GM21619 (cell line): ENCODE measurements around the gene COPS2.
A peak's percentile ranks its signal among the peaks of the same experiment; 100 is the strongest.

Source experiments
- ATAC-seq: cut with Tn5 transposase; IDR thresholded peaks from one replicate; pipeline ENCODE4 v1.9.1; 2021; ENCODE audit not compliant: unreplicated experiment

Gene COPS2

GRCh38 chr15:49163678-49164077, 8.3 kb upstream of the COPS2 start:
- ATAC-seq, result no peak

DNA sequence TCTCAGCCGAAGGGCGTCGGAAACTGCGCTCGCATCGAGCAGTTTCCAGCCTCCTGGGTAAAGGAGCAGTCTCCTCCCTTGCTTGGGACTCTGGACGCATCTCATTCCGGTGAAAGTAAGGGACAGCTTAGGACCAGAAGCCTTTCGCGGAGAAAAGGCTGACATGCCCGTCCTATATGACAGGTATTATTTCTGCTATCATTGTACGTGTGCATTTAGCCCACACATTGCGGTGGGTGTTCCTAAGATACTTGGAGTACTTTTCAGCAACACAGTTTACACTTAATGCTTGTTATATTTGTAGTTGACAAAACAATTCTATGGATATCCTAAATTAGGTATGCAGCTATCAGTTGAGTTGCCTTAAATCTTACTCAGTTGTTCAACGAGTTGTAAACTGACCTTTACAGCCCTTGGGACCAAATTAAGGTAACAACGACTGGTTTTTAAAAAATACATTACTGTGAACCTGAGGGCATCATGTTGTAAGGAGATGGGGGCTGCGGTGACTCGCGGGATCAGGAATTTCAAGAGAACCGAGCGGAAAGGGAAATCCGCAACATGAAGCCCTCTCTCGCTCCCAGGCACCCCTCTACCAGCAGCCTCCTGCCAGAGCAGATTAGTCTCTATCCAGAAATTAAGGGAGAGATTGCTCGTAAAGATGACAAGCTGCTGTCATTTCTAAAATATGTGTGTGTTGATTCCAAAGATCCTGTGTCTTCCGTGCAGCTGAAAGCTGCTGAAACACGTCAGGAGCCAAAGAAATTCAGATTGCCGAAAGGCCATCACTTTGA, 632 bp upstream of the COPS2 start:
- peak; percentile 19 for ATAC-seq

GRCh38 chr15:49154799-49155109, 645 bp downstream of the COPS2 start:
- no peak for ATAC-seq

DNA sequence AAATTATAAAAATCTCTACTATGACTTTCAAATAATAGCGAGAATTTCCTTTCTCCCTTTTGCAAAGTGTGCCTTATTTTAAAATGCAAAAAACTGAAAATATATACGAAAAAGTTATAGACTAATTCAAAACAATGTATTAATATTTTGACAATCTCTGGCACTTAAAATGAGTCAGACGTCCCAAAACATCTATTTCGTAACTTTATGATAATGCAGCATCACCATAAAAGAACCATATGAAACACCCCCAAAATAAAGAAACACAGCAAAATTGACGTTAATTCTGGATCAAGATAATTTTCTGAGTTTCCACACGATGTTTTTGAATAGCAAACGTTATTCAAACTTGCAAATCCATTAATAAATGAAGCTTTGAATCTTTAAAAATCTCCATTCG, 1.0 kb downstream of the COPS2 start:
- ATAC-seq, result no peak

DNA sequence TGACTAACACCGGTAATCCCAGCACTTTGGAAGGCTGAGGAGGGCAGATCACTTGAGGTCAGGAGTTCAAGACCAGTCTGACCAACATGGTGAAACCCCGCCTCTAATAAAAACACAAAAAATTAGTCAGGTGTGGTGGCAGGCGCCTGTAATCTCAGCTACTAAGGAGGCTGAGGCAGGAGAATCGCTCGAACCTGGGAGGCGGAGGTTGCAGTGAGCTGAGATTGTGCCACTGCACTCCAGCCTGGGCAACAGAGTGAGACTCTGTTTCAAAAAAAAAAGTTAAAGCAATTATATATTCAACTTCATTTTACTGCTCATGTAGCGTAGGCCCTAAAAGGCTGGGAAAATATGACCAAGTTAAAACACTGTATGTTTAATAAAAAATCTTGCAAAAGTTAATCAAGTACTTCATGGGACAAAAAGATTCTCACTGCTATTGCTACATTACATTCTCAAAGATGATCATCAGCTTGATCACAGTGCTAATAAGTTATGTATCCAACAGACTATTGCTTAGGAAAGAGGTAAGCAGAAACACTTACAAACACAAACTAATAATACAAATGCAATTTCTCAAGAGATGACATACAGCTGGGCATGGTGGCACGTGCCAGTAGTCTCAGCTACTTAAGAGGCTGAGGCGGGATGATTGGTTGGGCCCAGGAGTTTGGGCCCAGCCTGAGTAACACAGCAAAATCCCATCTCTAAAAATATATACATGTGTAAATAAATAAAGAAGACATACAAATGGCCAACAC, 2.7 kb downstream of the COPS2 start:
- no peak for ATAC-seq

- ATAC-seq, result no peak
Observed at GRCh38 chr15:49151831-49152230, 3.6 kb downstream of the COPS2 start.

GRCh38 chr15:49148727-49149126, 6.7 kb downstream of the COPS2 start:
- no peak for ATAC-seq

- no peak for ATAC-seq
Observed at GRCh38 chr15:49148298-49148697, 7.1 kb downstream of the COPS2 start.

DNA sequence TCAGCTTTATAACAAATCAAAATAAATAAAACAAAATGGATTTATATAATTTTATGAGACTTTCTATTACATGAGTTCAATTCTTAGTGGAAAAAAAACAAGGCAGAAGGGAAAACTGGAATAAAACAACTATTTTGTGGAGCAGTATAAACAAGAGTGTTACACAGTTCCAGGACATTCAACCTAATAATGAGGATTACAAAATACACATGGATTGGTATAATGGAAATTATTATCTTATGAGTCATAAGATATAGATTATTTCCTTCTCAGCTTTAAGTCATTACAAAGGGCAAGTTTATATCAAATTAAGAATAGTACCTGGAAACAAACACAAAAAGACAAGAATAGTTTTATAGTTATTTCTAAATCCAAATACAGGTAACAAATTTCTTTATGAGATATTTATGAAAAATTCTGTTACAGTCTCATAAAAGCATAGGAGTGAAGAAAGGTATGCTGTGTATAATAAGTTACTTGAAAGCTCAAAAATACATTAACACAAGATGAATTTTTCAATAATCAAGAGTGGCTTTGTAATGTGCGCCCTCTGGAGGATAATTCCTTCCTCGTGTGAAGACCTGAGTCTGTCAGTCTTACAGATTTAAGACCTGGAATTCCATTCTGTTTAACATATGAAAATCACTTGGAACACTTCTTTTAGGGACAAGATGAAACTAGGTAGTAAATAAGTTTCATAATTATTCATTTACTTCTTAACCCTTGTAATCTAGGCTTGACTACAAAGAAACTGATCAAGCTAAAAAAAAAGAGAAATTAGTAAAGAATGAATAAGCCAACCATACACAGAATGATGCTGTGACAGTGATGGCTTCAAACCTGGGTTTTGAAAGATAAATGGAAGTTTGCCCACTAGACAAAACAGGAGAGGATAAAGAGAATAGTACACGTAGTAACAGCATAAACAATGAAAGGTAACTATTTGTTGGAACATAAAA, 9.5 kb downstream of the COPS2 start:
- ATAC-seq, result no peak

- ATAC-seq, result no peak
Observed at GRCh38 chr15:49137861-49138260, 17.5 kb downstream of the COPS2 start.

GRCh38 chr15:49135911-49136310, 19.5 kb downstream of the COPS2 start:
- ATAC-seq, result no peak

- ATAC-seq, result no peak
Observed at GRCh38 chr15:49135342-49135857, 20.0 kb downstream of the COPS2 start.

DNA sequence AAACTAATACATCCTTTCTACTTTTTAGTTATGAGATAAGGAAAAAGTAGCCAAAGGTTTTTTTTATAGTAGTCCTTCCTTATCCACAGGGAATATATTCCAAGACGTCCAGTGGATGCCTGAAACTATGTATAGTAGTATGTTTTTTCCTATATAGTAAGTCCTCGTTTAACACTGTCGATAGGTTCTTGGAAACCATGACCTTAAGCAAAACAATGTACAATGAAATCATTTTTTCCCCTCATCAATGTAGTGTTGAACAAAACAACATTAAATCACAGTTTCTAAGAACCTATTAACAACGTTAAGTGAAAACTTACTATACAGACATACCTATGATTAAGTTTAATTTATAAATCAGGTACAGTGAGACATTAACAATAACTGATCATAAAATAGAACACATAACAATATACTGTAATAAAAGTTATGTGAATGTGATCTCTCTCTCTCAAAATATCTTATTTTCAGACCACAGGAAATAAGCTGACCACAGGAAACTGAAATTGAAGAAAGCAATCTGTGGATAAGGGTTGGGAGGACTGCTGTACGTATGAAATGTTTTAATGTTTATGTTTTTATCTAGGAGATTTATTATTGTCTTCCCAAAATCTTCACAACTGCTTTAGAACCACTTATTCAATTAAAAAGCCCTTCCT, 20.6 kb downstream of the COPS2 start:
- no peak for ATAC-seq

GRCh38 chr15:49131403-49131802, 24.0 kb downstream of the COPS2 start:
- ATAC-seq, result no peak

DNA sequence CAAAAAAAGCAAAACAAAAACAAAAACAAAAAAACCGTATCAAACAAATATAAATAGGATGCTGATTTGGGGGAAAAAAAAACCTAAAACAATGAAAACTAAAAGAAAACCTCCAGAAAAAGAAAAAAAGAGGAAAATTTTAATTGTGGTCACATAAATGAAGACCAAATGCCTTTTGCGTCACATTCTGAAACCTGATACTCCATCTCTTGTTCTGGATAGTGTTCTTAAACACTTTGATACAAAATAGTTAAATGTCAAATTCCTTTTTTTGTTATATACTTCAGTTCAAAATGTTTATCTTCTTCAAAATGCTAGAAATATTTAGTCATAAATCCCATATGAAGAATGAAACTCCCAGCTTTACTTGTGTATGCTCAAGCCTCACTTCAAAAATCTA, 31.0 kb downstream of the COPS2 start:
- no peak for ATAC-seq

- ATAC-seq, result no peak
Observed at GRCh38 chr15:49122541-49123062, 32.8 kb downstream of the COPS2 start.

DNA sequence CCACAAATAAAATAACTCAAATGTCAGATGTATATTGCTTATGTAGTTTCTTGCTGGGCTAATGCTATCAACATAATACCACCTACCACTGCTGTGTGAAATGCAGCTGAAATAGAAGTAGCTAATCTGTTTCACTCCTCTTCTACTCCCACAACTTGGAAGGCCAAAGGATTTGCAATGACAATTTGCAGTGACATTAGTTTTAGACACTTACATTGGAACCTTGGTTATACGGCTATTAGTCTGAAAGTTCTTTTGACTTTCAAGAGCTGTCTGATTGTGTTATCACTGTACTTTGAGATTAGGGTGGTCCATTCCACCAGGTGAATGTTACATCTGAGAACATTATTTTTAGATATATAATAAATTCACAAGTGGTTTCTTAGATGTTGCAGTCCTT, 33.5 kb downstream of the COPS2 start:
- no peak for ATAC-seq

GRCh38 chr15:49120832-49121231, 34.6 kb downstream of the COPS2 start:
- no peak for ATAC-seq

GRCh38 chr15:49116108-49116857, 39.1 kb downstream of the COPS2 start:
- no peak for ATAC-seq

DNA sequence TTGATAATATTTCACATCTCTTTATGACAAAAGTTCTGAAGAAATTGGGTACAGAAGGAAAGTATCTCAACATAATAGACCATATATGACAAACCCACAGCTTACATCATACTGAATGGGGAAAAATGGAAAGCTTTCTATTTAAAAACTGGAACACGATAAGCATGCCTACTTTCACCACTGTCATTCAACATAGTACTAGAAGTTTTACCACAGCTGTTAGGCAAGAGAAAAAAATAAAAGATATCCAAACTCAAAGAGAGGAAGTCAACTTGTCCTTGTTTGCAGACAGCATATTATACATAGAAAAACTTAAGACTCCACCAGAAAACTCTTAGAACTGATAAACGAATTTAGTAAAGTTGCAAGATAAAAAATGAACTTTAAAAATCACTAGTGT, 40.3 kb downstream of the COPS2 start:
- no peak for ATAC-seq
